T-helper 2 cell treated with Interferon-gamma antibody and Interleukin-4, amounts not matched to agents 100 ng/mL and 5 ng/mL, for 36 hours (primary cell): ENCODE data around the gene NPLOC4. TPM values are rescaled to one million over a fixed set of nuclear protein-coding genes. Genes with fewer than 3 reads are reported as not detected.

ENCODE experiments used
- intact Hi-C: fragments of 100-400 bp; cut with micrococcal nuclease; formaldehyde crosslinking; loops from one replicate; pipeline ENCODE4 v1.15.1; 2023
- total RNA-seq: library from RNA; stranded (reverse); gene quantifications from 2 replicates; pipeline ENCODE4 v1.2.3, GENCODE V29; 2022

The NPLOC4 gene
- total RNA-seq, 1 donor from 2014 or later: 106 TPM

GRCh38 chr17:81569986-81570514 is 66.9 kb downstream of the NPLOC4 start:
- intact Hi-C loops: no loop called here

GRCh38 chr17:81568416-81568815 is 68.5 kb downstream of the NPLOC4 start:
- intact Hi-C loops: no loop called here

DNA sequence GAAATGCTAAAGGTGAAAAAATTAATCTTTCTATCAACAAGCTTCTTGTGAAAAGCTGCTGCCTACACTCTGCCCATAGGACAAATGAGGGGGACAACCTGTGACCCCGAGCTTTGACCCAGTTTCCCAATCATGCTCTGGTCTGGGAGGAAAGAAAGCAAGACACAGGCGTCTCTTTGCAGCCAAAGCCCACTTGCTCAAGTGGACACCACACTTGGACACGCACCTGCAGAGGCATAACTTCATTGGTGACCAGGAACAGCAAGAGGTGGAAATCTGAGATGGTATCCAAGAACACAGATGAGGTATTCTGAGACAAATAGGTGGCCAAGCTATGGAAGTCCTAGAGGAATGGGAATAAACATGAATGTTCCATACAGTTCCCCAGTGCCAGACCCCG is 69.7 kb downstream of the NPLOC4 start:
- intact Hi-C loops: no loop called here

GRCh38 chr17:81566461-81567126 is 70.3 kb downstream of the NPLOC4 start:
- intact Hi-C loops: no loop called here

DNA sequence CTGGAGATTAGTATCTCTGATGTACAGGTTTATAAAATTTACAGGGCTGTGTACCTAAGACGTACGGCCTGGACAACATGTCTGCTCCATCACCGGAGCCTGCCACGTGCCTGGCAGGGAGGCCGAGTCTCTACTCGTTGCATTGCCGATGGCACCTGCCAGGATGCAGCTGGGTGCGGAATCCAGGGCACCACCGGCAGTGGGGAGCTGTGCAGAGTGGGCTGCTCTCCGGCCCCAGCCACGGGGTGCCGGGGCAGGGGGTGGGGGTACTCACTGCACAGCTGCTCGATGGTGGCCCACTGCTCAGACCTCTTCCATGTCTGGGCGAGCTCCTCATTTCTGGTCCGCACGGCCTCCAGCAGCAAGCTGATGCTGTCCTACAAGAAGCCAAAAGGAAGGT is 71.7 kb downstream of the NPLOC4 start:
- intact Hi-C loops: no loop called here

DNA sequence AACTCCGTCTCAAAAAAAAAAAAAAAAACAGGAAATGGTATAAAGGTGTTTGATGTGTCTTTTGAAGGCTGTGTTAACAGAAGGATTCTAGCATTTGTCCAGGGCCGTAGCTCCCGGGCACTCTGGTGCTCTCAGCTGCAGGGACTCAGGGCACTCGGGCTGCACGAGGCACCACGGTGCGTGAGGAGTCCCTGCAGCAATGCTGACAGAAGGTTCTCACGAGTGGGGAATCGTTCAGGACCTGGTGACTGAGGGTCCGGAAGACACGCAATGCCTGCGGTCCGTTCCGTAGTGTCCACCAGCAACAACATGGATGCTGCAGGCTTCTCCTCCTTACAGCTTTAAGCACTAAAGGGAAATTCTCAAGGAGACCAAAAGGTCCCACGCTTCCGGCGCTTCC is 72.1 kb downstream of the NPLOC4 start:
- intact Hi-C loops: no loop called here

DNA sequence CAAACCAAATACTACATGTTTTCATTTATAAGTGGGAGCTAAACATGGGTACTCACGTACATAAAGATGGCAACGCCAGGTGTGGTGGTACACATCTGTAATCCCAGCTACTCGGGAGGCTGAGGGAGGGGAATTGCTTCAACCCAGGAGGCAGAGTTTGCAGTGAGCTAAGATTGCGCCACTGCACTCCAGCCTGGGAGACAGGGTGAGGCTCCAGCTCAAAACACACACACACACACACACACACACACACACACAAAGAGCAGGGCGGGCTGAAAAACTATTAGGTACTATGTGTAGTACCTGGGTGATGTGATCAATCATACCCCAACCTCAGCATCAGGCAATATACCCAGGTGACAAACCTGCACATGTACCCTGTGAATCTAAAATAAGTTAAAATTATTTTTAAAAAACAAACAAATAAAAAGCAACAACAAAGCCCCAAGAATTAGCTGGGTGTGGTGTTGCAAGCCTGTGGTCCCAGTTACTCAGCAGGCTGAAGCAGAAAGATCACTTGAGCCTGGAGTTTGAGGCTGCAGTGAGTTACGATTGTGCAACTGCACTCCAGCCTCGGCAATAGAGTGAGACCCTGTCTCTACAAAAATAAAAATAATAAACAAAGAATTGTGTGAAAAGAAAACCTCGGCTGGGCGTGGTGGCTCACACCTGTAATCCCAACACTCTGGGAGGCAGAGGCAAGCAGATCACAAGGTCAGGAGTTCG is 72.9 kb downstream of the NPLOC4 start:
- intact Hi-C loops: no loop called here

DNA sequence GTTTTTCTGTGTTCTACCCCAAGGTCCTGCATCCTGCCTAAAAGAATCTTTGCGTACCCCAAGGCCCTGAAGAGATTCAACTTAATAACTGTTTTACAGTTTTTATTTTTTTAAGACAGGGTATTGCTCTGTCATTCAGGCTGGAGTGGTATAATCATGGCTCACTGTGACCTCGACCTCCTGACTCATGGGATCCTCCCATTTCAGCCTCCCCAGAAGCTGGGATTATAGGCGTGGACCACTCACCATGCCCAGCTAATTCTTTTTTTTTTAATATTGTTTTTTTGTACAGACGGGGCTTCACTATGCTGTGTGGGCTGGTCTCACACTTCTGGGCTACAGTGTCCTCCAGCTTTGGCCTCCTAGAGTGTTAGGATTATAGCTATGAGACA is 75.4 kb downstream of the NPLOC4 start:
- intact Hi-C loops: no loop called here

GRCh38 chr17:81558941-81559806 is 77.7 kb downstream of the NPLOC4 start:
- intact Hi-C loops: no loop called here

DNA sequence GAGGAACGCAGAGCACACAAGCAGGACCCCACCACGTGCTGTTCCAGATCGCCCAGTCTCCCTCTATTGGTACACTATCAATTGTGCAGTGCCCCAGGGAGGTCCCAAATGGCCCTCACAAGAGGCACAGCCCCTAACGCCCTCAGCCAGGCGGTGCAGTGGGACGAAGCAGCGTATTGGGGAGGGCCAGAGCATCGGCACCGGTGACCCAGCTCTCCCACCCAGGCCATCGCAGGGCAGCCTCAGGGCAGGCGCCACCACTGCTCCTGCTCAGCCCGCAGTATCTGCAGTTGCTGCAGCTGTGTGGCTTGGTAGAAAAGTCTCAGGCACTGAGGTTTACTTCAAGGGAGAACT is 78.8 kb downstream of the NPLOC4 start:
- intact Hi-C loops: no loop called here

- intact Hi-C loops: no loop called here
Measured at GRCh38 chr17:81557276-81558114, 79.4 kb downstream of the NPLOC4 start.

GRCh38 chr17:81556863-81557262 is 80.0 kb downstream of the NPLOC4 start:
- intact Hi-C loops: no loop called here

DNA sequence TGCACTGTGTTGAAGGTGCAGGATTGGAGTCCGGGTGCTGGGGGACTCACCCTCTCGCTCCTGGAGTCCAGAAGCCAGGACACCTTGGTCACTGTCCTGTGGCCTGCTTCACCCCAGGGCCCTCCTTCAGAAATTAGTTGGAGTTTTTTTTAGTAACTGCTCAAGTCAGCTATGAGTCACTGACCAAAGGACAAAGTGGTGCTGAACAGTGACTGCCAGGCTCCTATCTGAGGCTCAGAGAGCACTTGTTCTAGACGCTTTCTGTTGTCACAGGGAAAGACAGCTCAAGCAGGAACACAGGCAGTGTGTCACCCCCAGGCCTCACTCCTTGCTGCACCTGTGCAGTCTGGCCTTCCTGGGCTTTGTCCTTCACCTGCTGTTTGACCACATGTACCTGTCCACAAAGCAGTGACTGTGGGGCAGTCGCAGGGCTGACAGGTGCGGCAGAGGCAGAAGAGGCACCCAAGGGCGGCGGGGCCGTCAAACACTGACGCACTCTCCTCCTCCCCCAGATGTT is 80.7 kb downstream of the NPLOC4 start:
- intact Hi-C loops: no loop called here

GRCh38 chr17:81553616-81554181 is 83.2 kb downstream of the NPLOC4 start:
- intact Hi-C loops: loop anchor here (2.0 kb wide), 2 partner anchors 71 to 129 kb away; partner anchors contain the start of gene ARL16

DNA sequence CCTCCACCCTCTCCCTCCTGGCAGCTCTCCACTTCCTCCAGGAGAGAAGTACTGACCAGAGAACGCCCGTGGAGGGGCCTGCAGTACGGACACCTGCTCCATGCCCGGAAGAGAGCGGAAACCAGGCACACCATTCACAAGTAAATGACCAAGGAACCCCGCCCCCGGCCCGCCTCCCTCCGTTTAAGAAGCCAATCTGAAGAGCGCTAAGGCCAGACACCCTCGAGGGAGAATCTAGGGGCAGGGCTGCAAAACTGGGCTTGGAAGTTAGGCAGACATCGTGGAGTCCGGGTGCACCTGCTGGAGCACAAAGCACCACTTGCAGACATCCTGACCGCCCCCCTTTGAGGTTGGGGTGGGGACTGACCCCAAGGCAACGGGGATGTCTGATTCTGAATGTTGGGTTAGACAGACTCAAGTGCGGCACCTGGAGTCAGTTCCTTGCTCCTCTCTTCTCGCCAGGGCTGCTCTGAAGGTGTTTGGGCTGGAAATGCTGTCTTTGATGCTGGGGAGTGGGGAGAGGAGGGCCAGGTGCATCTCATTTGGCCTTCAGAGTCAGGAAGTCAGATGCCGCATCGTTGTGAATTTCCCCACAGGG is 83.8 kb downstream of the NPLOC4 start:
- intact Hi-C loops: loop anchor here (2.0 kb wide), 2 partner anchors 70 to 130 kb away; partner anchors contain the start of gene ARL16

DNA sequence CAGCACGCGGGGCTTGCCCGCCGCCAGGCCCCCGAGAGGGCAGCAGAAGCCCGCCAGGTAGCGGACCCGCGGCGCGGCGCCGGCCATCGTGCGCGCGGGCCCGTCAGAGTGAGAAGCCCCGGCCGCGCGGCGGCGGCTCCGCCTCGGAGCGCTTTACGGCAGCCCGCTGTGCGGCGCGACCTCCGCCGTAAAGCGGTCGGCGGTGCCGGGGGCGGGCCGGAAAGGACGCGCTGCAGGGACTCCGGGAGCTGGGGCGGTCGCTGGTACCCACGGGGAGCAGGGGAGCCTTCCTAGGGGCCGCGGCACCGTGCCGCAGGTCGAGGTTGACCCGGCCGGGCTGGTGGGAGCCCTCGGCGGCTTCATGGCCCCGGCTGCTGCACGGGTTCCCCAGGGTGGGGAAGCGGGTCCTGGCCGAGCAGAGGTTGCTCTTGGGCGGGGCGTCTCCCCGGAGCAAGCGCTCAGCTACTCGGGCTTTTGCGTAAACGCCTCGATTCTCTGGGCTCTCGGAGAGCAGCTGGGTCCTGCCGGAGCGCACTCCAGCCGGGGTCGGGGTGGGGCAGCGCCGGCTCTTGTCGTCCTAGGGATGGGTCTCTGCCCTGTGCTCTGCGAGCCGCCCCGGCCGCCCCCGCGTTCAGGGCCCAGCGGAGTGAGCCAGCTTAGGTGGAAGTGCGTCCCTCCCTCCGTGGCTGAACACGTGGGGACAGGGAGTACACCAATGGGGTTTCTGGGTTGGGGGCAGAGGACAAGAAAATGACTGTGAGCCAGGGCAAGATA is 84.5 kb downstream of the NPLOC4 start, which contains the start of gene FAAP100:
Gene FAAP100, minus strand, starts transcription at position 110 of the 774 bp plus-strand sequence. Its CDS starts 23 bp downstream, at position 87.
- intact Hi-C loops: loop anchor here (1.0 to 2.0 kb wide), 4 partner anchors 37 to 130 kb away; partner anchors contain the start of gene ARL16

- intact Hi-C loops: loop anchor here (1.0 to 2.0 kb wide), 4 partner anchors 36 to 131 kb away; partner anchors contain the start of gene ARL16
Measured at GRCh38 chr17:81551458-81552243, 85.3 kb downstream of the NPLOC4 start.
